Fibroblast of gingiva (primary cell): Measurements from ENCODE around the gene ZNF454.

ENCODE experiments used
- DNase-seq: peaks from one replicate; pipeline ENCODE4 v3.0.0-alpha.2; 2011; ENCODE audit warnings: low read depth

ZNF454 gene

DNA sequence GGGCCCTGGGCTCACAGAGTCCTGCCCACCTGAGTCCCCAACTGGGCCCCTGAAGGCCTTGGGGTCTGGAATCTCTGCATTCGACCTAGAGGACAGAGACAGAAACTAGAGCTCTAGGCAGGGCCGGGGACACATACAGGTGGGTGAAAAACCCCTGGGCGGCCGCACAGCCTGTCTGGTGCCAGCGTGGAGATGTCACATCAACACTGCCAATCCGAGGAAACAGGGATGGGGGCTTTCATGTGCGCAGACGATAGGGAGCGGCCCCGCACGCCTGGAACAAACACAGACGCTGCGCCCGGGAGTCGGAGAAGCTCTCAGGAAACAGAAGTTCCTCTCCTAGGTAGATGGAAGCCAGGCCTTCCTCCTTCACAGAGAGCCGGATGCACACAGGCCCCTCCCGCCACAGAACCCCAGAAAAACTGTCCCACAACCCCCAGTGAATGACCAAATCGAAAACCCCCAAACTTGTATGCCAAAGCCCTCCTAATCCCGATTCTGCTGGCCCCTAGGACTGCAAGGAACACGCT is 52.3 kb downstream of the ZNF454 start:
- no peak for DNase-seq

DNA sequence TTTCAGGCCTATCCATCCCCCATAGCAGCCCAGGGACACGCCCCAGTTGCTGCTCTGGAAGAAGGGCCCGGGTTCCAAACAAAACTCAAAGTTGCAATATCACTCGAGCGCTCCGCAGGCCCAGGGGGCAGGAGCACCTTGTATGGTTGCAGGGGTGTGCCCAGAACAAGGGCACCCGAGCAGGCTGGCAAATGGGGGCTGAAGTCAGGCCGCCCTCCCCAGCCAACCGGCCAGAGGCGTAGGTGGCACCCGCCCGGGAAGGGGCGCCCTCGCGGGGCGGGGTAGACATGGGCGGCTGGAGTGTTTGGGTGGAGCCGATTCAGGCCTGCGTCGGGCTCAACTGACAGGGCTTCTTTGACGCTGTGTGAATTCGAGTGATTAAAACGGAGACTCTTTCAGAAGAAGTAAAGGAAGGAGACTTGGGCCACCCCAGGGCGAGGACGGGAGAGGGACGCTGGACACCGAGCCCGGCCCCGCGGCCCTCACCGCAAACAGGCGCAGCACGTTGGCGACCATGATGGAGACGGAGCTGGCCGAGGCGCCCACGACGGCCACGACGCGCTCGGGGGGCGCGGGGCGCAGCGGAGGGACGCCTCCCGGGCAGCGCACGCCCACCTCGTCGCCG is 53.1 kb downstream of the ZNF454 start:
- no peak for DNase-seq

DNA sequence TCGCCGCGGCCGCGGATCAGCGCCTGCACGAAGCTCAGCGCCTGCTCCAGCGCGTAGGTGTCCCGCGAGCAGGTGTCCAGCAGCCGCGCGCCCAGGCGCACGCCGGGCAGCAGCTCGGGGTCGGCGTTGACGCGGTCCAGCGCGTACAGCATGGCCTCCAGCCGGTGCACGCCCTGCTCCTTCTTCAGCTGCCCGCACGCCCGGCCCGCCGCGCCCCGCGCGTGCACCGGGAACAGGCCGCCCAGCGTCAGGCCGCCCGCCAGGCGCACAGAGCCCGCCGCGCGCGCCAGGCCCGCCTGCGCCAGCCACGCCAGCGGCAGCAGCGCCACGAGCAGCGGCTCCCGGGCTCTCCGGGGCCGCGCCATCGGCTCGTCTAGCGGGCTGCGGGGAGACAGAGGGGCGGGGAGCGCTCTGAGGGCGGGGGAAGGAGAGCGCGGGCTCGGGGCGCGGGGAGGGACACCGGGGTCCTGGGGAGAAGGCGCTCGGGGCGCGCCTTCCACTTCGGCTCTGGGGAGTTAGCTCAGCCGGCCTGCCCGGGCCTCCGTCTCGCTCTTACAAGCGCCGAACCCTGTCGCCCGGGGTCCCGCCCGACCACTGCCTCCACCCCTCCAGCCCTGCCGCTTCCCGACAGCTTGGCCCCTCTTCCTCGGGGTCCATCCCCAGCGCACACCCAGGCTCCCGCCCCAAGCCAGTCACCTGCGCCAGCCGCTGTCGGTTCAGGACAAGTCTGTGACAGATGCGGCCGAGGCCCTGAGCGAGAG is 53.8 kb downstream of the ZNF454 start, which contains the start of gene GRM6:
GRM6 (minus strand) TSS at position 741 of the 761 bp plus-strand sequence; CDS start at position 365, 376 bp downstream.
- no peak for DNase-seq

DNA sequence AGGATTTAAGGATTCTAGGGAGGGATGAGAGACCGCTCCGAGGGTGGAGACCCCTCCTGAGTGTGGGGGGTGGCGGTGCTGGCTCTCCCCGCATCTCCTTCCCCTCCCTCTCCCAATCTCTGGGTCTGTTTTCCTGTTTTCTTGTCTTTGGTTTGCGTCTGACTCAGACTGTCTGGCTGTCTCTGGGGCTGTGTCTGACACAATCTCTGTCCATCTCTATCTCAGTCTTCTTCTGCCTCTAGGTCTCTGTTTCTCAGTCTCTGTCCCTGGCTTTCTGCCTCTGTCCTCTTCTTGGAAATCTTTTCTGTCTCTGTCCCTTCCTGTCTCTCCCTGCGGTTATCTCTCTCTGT is 54.3 kb downstream of the ZNF454 start:
- DNase-seq: no peak

DNA sequence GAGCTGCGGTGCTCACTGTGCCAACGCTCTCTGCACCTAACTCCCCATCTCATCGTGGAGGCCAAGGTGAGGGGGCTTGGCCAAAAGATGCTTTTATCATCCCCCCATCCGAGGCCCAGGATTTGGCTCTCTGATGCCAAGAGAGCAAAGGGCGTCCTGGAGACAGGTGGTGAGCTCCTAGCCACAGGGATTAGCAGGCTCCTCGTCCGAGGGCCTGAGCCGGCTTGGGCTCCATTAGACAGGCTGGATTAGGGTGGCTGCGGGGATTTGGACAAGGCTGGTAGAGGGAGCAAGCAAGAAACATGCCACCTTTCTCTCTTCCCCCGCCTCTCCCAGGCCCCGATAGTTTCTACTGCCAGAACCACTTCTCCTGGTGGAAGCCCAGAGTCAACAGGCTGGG is 55.2 kb downstream of the ZNF454 start:
- DNase-seq: no peak

DNA sequence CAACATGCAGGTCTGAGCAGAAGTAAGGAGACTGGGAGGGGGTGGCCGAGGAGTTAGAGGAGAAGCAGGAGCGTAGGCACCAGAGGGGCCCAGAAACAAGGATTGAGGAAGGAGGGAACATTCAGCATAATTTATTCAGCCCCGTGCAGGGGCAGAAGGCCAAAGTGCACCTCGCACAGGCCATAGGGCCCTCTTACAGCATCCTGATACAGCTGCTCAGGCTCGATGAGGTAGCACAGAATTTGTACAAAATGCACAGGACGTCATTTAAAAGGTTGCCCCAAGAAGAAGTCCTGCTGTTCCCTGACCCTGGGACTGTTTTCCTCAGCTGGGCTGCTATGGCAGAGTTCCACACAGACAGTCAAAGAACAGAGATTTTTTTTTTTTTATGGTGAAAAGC is 56.2 kb downstream of the ZNF454 start:
- DNase-seq: no peak

DNA sequence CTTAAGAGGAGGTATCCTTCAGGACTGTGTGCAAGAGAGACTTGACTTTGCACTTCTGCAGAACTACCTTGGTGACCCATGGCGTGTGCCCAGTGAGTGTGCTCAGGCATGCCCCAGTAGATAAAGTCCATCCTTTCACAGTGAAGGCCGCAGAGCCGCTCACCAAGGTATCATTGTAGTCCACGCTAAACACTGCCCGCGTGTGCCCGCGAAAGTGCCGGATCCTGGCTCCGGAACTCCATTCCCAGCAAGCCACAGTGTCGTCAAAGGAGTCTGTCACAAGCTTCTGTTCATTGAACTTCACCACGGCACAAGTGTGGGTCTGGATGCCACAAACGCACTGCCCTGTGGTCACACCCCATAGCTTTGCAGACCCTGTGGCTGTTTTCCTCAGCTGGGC is 57.4 kb downstream of the ZNF454 start:
- DNase-seq: no peak

DNA sequence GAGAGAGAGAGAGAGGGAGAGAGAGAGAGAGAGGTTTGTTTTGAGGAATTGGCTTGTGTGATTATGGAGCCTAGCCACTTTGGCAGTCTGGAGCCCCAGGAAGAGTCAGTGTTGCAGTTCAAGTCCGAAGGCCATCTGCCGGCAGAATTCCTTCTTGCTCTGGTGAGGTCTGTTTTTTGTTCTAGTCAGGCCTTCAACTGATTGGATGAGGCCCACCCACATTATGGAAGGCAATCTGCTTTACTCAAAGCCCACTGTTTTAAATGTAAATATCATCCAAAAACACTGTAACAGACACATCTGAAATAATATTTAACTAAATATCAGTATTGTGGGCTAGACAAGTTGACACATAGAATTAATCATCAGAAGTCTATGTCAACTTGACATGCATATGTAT is 65.6 kb downstream of the ZNF454 start:
- DNase-seq: no peak

DNA sequence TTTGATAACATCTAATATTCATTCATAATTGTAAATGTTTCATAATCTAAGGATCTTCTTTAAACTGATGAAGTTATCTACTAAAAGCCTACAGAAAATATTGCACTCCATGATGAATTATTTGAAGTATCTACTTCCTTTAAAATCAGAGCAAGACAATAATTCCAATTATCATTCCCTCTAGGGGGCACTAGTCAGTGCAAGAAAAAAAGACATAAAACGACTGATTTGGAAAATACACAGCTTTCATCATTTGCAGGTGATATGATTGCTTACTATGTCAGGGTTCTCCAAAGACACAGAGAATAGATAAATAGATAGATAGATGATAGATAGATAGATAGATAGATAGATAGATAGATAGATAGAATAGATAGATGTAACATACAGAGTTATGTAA is 67.7 kb downstream of the ZNF454 start:
- DNase-seq: no peak
